Fibroblast of skin of left biceps (primary cell): Measurements from ENCODE around the gene TCN1.
"Not testable (repeated sequence)": the region's sequence is repeated elsewhere in the genome, so short reads cannot be mapped to it uniquely, and the experiment has no call there.

Experiments
- DNase-seq, 2 experiments: peaks; one replicate each; pipeline ENCODE4 v3.0.0-alpha.2; 2013; ENCODE audit warnings: low read depth in 2 of 2

Gene TCN1

GRCh38 chr11:59857439-59858434, 8.6 kb downstream of the TCN1 start:
- no peak for DNase-seq

- no peak for DNase-seq
These were observed 11.4 kb downstream of the TCN1 start for GRCh38 chr11:59854871-59855270.

- DNase-seq: not testable (repeated sequence)
These were observed 14.9 kb downstream of the TCN1 start for GRCh38 chr11:59851416-59851815.

GRCh38 chr11:59849551-59849950, 16.7 kb downstream of the TCN1 start:
- DNase-seq: not testable (repeated sequence)

GRCh38 chr11:59849129-59849528, 17.2 kb downstream of the TCN1 start:
- DNase-seq: no peak

- not testable (repeated sequence) for DNase-seq
These were observed 17.8 kb downstream of the TCN1 start for GRCh38 chr11:59848439-59848838.

- DNase-seq: no peak
These were observed 18.7 kb downstream of the TCN1 start for GRCh38 chr11:59847626-59848025.

GRCh38 chr11:59846556-59846955, 19.7 kb downstream of the TCN1 start:
- DNase-seq: no peak

- DNase-seq: no peak
These were observed 20.9 kb downstream of the TCN1 start, which contains the start of gene CBLIF for GRCh38 chr11:59845399-59845798. Gene CBLIF, minus strand, starts transcription at chr11:59845499. Its CDS starts 46 bp downstream, at chr11:59845453.

- no peak for DNase-seq
These were observed 24.0 kb downstream of the TCN1 start for GRCh38 chr11:59842316-59842715.

GRCh38 chr11:59841514-59841913, 24.8 kb downstream of the TCN1 start:
- DNase-seq: no peak

- DNase-seq: no peak
These were observed 26.7 kb downstream of the TCN1 start for GRCh38 chr11:59839615-59840014.

GRCh38 chr11:59833602-59834001, 32.7 kb downstream of the TCN1 start:
- DNase-seq: no peak

GRCh38 chr11:59829358-59829757, 36.9 kb downstream of the TCN1 start:
- DNase-seq: no peak

- DNase-seq: no peak
These were observed 43.2 kb downstream of the TCN1 start for GRCh38 chr11:59822989-59823566.

- no peak for DNase-seq
These were observed 47.7 kb downstream of the TCN1 start for GRCh38 chr11:59818572-59818971.

GRCh38 chr11:59816434-59816833, 49.9 kb downstream of the TCN1 start:
- not testable (repeated sequence) for DNase-seq

- no peak for DNase-seq
These were observed 50.5 kb downstream of the TCN1 start for GRCh38 chr11:59815754-59816153.

- no peak for DNase-seq
These were observed 52.3 kb downstream of the TCN1 start for GRCh38 chr11:59814021-59814420.

GRCh38 chr11:59813364-59813763, 52.9 kb downstream of the TCN1 start:
- DNase-seq: no peak

- no peak for DNase-seq
These were observed 54.1 kb downstream of the TCN1 start for GRCh38 chr11:59812220-59812619.

GRCh38 chr11:59810911-59811259, 55.4 kb downstream of the TCN1 start:
- DNase-seq: no peak
